Trophoblast cell (in vitro differentiated cells and primary cell): ENCODE results near the gene DIO1.

Experiments
- DNase-seq, 2 donors: peaks; one replicate each; pipeline ENCODE4 v3.0.0-alpha.2; 2016
- H2AFZ ChIP-seq: 2 replicates; pipeline ENCODE4 v1.6.1; 2013; ENCODE audit warnings: low read length, moderate library complexity, mild to moderate bottlenecking; ENCODE audit not compliant: insufficient read depth, poor library complexity
- H2AK5ac ChIP-seq: 2 replicates; pipeline ENCODE4 v1.6.1; 2013; ENCODE audit warnings: mild to moderate bottlenecking, low read length
- H2BK120ac ChIP-seq: 2 replicates; pipeline ENCODE4 v1.6.1; 2013; ENCODE audit warnings: low read length, mild to moderate bottlenecking, moderate library complexity; ENCODE audit not compliant: insufficient read depth, poor library complexity
- H2BK12ac ChIP-seq: 2 replicates; pipeline ENCODE4 v1.6.1; 2013; ENCODE audit warnings: mild to moderate bottlenecking, low read length, moderate library complexity
- H2BK5ac ChIP-seq: 2 replicates; pipeline ENCODE4 v1.6.1; 2013; ENCODE audit warnings: low read length, low read depth, moderate library complexity, mild to moderate bottlenecking; ENCODE audit not compliant: poor library complexity
- H3K14ac ChIP-seq: 2 replicates; pipeline ENCODE4 v1.6.1; 2013; ENCODE audit warnings: mild to moderate bottlenecking, low read length
- H3K18ac ChIP-seq: 2 replicates; pipeline ENCODE4 v1.6.1; 2013; ENCODE audit warnings: mild to moderate bottlenecking, low read length
- H3K23ac ChIP-seq: 2 replicates; pipeline ENCODE4 v1.6.1; 2013; ENCODE audit warnings: low read length
- H3K27ac ChIP-seq: 2 replicates; pipeline ENCODE4 v1.5.1; 2013; ENCODE audit warnings: low read depth, mild to moderate bottlenecking, inconsistent platforms, low read length, moderate library complexity
- H3K27me3 ChIP-seq: 2 replicates; pipeline ENCODE4 v1.6.1; 2013; ENCODE audit warnings: inconsistent platforms, mild to moderate bottlenecking, low read length, moderate library complexity; ENCODE audit not compliant: insufficient read depth
- H3K36me3 ChIP-seq, 2 experiments: 1 replicate in 1 of 2; 2 replicates in 1 of 2; pipeline ENCODE4 v1.6.1; 2013; ENCODE audit warnings: low read length in 2 of 2, mild to moderate bottlenecking in 2 of 2, moderate library complexity in 1 of 2; ENCODE audit not compliant: insufficient read depth in 2 of 2, control insufficient read depth in 1 of 2
- H3K4ac ChIP-seq: 2 replicates; pipeline ENCODE4 v1.6.1; 2013; ENCODE audit warnings: low read depth, mild to moderate bottlenecking, low read length, moderate library complexity
- H3K4me1 ChIP-seq, 2 experiments: 1 replicate in 1 of 2; 2 replicates in 1 of 2; pipeline ENCODE4 v1.6.1; 2013; ENCODE audit warnings: low read length in 2 of 2, mild to moderate bottlenecking in 2 of 2, moderate library complexity in 1 of 2; ENCODE audit not compliant: insufficient read depth in 2 of 2, control insufficient read depth in 1 of 2
- H3K4me2 ChIP-seq: 2 replicates; pipeline ENCODE4 v1.6.1; 2013; ENCODE audit warnings: inconsistent platforms, mild to moderate bottlenecking, low read length, moderate library complexity
- H3K4me3 ChIP-seq: 2 replicates; pipeline ENCODE4 v1.5.1; 2013; ENCODE audit warnings: mild to moderate bottlenecking, low read depth, low read length, inconsistent platforms
- H3K79me1 ChIP-seq: one replicate; pipeline ENCODE4 v1.6.1; 2013; ENCODE audit warnings: low read length
- H3K79me2 ChIP-seq: 2 replicates; pipeline ENCODE4 v1.6.1; 2013; ENCODE audit warnings: low read length, mild to moderate bottlenecking; ENCODE audit not compliant: control insufficient read depth, insufficient read depth, poor library complexity
- H3K9ac ChIP-seq: 2 replicates; pipeline ENCODE4 v1.6.1; 2013; ENCODE audit warnings: mild to moderate bottlenecking, low read length
- H3K9me3 ChIP-seq: 2 replicates; pipeline ENCODE4 v1.6.1; 2013; ENCODE audit warnings: low read depth, mild to moderate bottlenecking, control low read depth, inconsistent platforms, low read length; ENCODE audit not compliant: insufficient read depth
- H4K12ac ChIP-seq: 2 replicates; pipeline ENCODE4 v1.6.1; 2013; ENCODE audit warnings: low read depth, mild to moderate bottlenecking, low read length, moderate library complexity
- H4K8ac ChIP-seq: 2 replicates; pipeline ENCODE4 v1.6.1; 2013; ENCODE audit warnings: low read depth, mild to moderate bottlenecking, low read length, moderate library complexity
- H4K91ac ChIP-seq: one replicate; pipeline ENCODE4 v1.6.1; 2013; ENCODE audit warnings: low read depth, mild to moderate bottlenecking, low read length, moderate library complexity
- WGBS: extraction: QIAGEN DNeasy Blood & Tissue Kit; methylation state at CpG from one replicate; pipeline ENCODE4 v1.1.7; 2013; ENCODE audit warnings: missing lambda C conversion rate; ENCODE audit not compliant: insufficient read length, insufficient coverage; ENCODE audit errors: extremely low coverage; 5-methylcytosine and 5-hydroxymethylcytosine counted together

The DIO1 gene

DNA sequence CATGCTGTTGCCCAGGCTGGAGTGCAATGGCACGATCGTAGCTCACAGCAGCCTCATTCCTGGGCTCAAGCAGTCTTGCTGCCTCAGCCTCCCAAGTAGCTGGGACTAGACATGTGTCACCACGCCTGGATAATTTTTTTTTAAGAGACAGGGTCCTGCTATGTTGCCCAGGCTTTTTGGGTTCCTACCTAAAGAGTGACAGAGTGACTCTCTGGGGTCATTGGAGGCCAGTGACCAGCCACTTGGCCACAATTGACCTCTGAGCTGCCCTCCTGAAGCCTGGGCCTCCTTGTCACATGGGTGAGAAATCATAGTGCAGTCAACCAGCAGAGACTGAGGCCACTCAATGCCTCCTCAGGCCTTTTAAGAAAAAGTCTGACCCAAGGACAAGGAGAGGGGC is 5.7 kb downstream of the DIO1 start:
- H3K18ac ChIP-seq, result no peak overlapping the region
- no peak overlapping the region for H4K12ac ChIP-seq
- no peak overlapping the region for H3K27ac ChIP-seq
- H3K23ac ChIP-seq, result no peak overlapping the region
- no peaks in the 10 kb centered on the region for H3K27me3 ChIP-seq
- no peak overlapping the region for H3K4me2 ChIP-seq
- H3K79me1 ChIP-seq, result no peaks in the 10 kb centered on the region
- H3K4ac ChIP-seq, result no peak overlapping the region
- no peak for DNase-seq
- WGBS, result no CpG with 5 or more reads among the region's 3 CpGs
- H2BK5ac ChIP-seq, result no peak overlapping the region
- H2AFZ ChIP-seq, result no peak overlapping the region
- H3K4me3 ChIP-seq, result no peak overlapping the region
- no peak overlapping the region for H3K14ac ChIP-seq
- H2BK120ac ChIP-seq, result no peak overlapping the region
- H2BK12ac ChIP-seq, result no peak overlapping the region
- no peaks in the 10 kb centered on the region for H3K79me2 ChIP-seq
- H3K9ac ChIP-seq, result no peak overlapping the region
- no peak overlapping the region for H2AK5ac ChIP-seq
- H3K36me3 ChIP-seq, result no peaks in the 10 kb centered on the region
- H4K91ac ChIP-seq, result no peak overlapping the region
- H3K9me3 ChIP-seq, result no peaks in the 10 kb centered on the region
- H4K8ac ChIP-seq, result no peak overlapping the region
- H3K4me1 ChIP-seq, result peaks cover 0 to 7% of the 10 kb centered on the region in 2 experiments

DNA sequence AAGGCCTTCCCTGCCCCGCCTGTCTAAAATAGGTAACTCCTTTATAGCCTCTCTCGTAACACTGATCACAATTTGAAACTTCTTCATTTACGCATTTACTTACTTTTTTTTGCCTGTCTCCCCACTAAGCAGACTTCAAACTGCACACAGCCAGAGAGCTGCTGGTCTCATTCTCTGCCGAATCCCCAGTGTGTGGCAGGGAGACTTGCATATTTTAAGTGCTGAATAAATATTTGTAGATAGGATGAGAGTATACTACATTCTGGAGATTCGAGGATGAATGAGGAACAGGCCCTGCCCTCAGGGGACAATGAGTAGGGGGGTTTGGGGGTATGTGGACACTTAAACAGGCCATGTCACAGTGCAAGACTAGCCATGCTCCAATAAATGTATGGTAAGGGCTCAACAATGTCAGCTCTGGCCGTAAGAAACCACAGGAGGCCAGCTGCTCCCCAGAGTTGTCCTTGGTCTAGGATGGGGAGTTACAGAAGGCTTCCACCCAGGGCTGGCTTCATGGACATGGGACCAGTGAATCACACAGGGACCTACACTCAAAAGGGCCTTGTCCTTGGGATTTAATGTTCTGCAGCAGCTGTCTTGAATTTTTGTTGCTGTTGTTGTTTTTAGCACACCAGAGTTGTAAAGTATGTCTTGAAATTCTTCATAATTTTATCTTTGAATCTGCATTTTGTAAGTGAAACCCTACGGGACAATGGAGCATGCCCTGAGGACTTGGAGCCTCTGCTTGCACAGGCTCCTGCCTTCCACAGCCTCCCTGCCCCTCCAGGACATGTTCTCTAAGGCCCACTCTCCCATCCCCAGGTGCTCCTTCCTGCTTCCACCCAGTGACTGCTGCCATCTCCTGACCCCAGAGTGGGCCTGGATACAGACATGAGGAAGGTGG is 8.5 kb downstream of the DIO1 start:
- no peak overlapping the region for H4K8ac ChIP-seq
- no peak overlapping the region for H2BK12ac ChIP-seq
- no peak overlapping the region for H3K18ac ChIP-seq
- H2AFZ ChIP-seq, result no peak overlapping the region
- no peak overlapping the region for H3K4me3 ChIP-seq
- H3K14ac ChIP-seq, result no peak overlapping the region
- H3K23ac ChIP-seq, result no peak overlapping the region
- H3K79me1 ChIP-seq, result no peaks in the 10 kb centered on the region
- no peaks in the 10 kb centered on the region for H3K27me3 ChIP-seq
- peaks cover 0 to 4% of the 10 kb centered on the region in 2 experiments for H3K4me1 ChIP-seq
- no peak overlapping the region for H2BK120ac ChIP-seq
- H3K79me2 ChIP-seq, result no peaks in the 10 kb centered on the region
- no peak overlapping the region for H2BK5ac ChIP-seq
- H4K12ac ChIP-seq, result no peak overlapping the region
- no peak overlapping the region for H3K4ac ChIP-seq
- H4K91ac ChIP-seq, result no peak overlapping the region
- WGBS, result no CpG with 5 or more reads among the region's 7 CpGs
- no peak overlapping the region for H3K4me2 ChIP-seq
- DNase-seq, result peak; percentile 49 to 80
- H3K9ac ChIP-seq, result no peak overlapping the region
- no peak overlapping the region for H3K27ac ChIP-seq
- no peaks in the 10 kb centered on the region for H3K36me3 ChIP-seq
- no peaks in the 10 kb centered on the region for H3K9me3 ChIP-seq
- H2AK5ac ChIP-seq, result no peak overlapping the region

DNA sequence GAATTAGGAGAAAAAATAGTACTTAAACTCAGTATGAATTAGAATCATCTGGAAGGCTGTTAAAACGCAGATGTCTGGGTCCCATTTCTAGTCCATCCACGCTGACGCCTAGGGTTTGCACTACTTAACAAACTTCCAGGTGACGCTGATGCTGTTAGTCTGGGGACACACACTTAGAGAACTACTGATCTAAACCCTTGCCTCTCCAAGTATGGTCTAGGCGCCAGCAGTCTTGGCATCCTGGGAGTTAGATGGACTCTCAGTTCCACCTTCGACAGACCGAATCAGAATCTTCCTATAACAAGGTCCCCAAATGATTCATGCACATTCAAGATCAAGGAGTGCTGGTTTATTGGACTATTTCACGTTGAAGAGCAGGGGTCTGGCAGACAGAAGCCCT is 11.5 kb downstream of the DIO1 start:
- peaks cover 0 to 2% of the 10 kb centered on the region in 2 experiments for H3K36me3 ChIP-seq
- no peak overlapping the region for H3K14ac ChIP-seq
- H2BK120ac ChIP-seq, result no peak overlapping the region
- H3K18ac ChIP-seq, result no peak overlapping the region
- H3K23ac ChIP-seq, result no peak overlapping the region
- H2AK5ac ChIP-seq, result no peak overlapping the region
- no peaks in the 10 kb centered on the region for H3K79me1 ChIP-seq
- H4K12ac ChIP-seq, result no peak overlapping the region
- H3K4ac ChIP-seq, result no peak overlapping the region
- peaks cover 0 to 4% of the 10 kb centered on the region in 2 experiments for H3K4me1 ChIP-seq
- H2AFZ ChIP-seq, result no peak overlapping the region
- no peak overlapping the region for H3K4me2 ChIP-seq
- no peak overlapping the region for H2BK5ac ChIP-seq
- no peak overlapping the region for H3K9ac ChIP-seq
- no peak overlapping the region for H3K27ac ChIP-seq
- H2BK12ac ChIP-seq, result no peak overlapping the region
- H3K4me3 ChIP-seq, result no peak overlapping the region
- H3K27me3 ChIP-seq, result no peaks in the 10 kb centered on the region
- H4K91ac ChIP-seq, result no peak overlapping the region
- no peaks in the 10 kb centered on the region for H3K79me2 ChIP-seq
- no peak overlapping the region for H4K8ac ChIP-seq
- WGBS, result no CpG with 5 or more reads among the region's 8 CpGs
- H3K9me3 ChIP-seq, result no peaks in the 10 kb centered on the region
- no peak for DNase-seq

DNA sequence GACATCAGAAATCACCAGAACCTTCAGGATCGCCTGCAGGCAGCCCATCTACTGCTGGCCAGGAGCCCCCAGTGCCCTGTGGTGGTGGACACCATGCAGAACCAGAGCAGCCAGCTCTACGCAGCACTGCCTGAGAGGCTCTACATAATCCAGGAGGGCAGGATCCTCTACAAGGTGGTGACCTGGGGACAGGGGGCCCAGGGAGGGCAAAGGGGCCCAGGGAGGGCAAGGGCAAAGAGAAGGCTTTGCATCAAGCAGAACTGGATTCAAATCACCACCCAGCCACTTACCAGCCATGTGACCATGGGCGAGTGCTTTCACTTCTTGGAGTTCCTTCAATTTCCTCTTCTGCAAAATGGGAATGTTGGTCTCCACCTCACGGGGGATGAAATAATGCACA is 12.1 kb downstream of the DIO1 start:
- Histone ChIP-seq H3K4me1 (peaks cover 0 to 4% of the 10 kb centered on the region in 2 experiments), H3K4ac (no peak overlapping the region), H3K79me1 (no peaks in the 10 kb centered on the region), H3K27me3 (no peaks in the 10 kb centered on the region), H2AFZ (no peak overlapping the region), H3K23ac (no peak overlapping the region), H4K12ac (no peak overlapping the region), H3K4me3 (no peak overlapping the region), H3K9me3 (no peaks in the 10 kb centered on the region), H3K9ac (no peak overlapping the region), H2AK5ac (no peak overlapping the region), H2BK5ac (no peak overlapping the region), H3K18ac (no peak overlapping the region), H3K79me2 (no peaks in the 10 kb centered on the region), H3K36me3 (peaks cover 0 to 2% of the 10 kb centered on the region in 2 experiments), H3K4me2 (no peak overlapping the region), H4K91ac (no peak overlapping the region), H3K27ac (no peak overlapping the region), H3K14ac (no peak overlapping the region), H2BK12ac (no peak overlapping the region), H2BK120ac (no peak overlapping the region), H4K8ac (no peak overlapping the region)
- DNase-seq, result no peak
- no CpG with 5 or more reads among the region's 4 CpGs for WGBS
